Mesodermal cell (in vitro differentiated cells): ENCODE data around the gene TSPAN13.
A peak's percentile ranks its signal among the peaks of the same experiment; 100 is the strongest.

ENCODE experiments used
- H3K27ac ChIP-seq: 2 replicates; pipeline ENCODE4 v1.7.0; 2013; ENCODE audit warnings: mild to moderate bottlenecking, low read depth, low read length, moderate library complexity; ENCODE audit not compliant: severe bottlenecking
- H3K36me3 ChIP-seq: 2 replicates; pipeline ENCODE4 v1.7.1; 2013; ENCODE audit warnings: mild to moderate bottlenecking, low read length, moderate library complexity; ENCODE audit not compliant: control insufficient read depth, insufficient read depth
- H3K4me1 ChIP-seq: one replicate; pipeline ENCODE4 v1.7.1; 2013; ENCODE audit warnings: mild to moderate bottlenecking, low read length; ENCODE audit not compliant: insufficient read depth, control insufficient read depth, poor library complexity, severe bottlenecking
- H3K4me3 ChIP-seq: 2 replicates; pipeline ENCODE4 v1.7.0; 2013; ENCODE audit warnings: low read length, control low read depth, mild to moderate bottlenecking; ENCODE audit not compliant: insufficient read depth, poor library complexity, severe bottlenecking; ENCODE audit errors: extremely low read depth
- H3K9me3 ChIP-seq: 2 replicates; pipeline ENCODE4 v1.7.1; 2013; ENCODE audit warnings: mild to moderate bottlenecking, low read length, moderate library complexity; ENCODE audit not compliant: control insufficient read depth
- WGBS, 2 experiments: methylation state at CpG; one replicate each; pipeline ENCODE4 v1.1.5; 2013; ENCODE audit warnings: missing lambda C conversion rate in 2 of 2; ENCODE audit not compliant: insufficient coverage in 2 of 2; 5-methylcytosine and 5-hydroxymethylcytosine counted together

Gene TSPAN13

DNA sequence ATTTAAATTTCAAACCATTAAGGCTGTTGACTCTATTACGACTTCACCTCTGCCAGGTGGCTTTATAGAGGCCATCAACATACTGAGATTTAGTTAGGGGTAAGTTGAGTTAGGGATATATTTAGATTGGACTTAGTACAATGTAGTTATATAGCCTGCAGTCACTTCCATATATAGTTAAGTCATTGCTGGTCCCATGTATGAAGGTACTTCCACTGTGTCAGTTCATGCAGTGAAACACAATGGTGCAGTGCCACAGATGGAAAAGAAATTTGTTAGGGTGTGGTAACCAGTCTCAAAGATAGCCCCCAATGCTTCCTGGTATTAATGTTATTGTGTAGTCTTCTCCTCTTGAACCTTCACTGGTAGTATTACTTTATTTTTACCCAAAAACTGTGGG is 12.6 kb upstream of the TSPAN13 start:
- Histone ChIP-seq H3K4me1 (peaks cover 23% of the 10 kb centered on the region), H3K27ac (no peak overlapping the region), H3K36me3 (no peaks in the 10 kb centered on the region), H3K9me3 (no peaks in the 10 kb centered on the region), H3K4me3 (no peak overlapping the region)
- WGBS, 2 experiments = no CpG with 5 or more reads among the region's 1 CpG

DNA sequence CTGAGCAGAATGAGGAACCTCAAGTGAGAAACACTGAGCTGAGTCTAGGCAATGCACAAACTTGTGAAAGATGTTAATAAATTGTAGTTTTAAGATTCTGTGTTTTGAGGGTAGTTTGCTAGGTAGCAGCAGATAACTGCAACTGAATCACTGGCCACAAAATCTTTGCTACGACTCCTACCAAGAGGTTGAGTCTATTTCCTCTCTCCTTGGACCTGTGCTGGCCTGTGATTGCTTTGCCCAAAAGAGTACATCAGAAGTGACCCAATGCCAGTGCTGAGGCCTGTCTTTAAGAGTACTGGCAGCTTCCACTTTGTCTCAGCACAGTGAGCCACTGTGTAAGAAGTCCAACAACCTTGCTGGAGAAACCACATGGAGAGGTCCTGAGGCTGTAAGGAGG is 11.9 kb upstream of the TSPAN13 start:
- no peaks in the 10 kb centered on the region for H3K9me3 ChIP-seq
- peaks cover 23% of the 10 kb centered on the region for H3K4me1 ChIP-seq
- 82 to 100% methylated on average over 1 of the region's 1 CpG for WGBS, 2 experiments
- no peak overlapping the region for H3K27ac ChIP-seq
- H3K4me3 ChIP-seq = no peak overlapping the region
- no peaks in the 10 kb centered on the region for H3K36me3 ChIP-seq

GRCh38 chr7:16742547-16742946 is 11.0 kb upstream of the TSPAN13 start:
- Histone ChIP-seq H3K27ac (no peak overlapping the region), H3K9me3 (no peaks in the 10 kb centered on the region), H3K4me1 (peaks cover 23% of the 10 kb centered on the region), H3K4me3 (no peak overlapping the region), H3K36me3 (no peaks in the 10 kb centered on the region)
- WGBS, 2 experiments = 63 to 67% methylated on average over 1 to 3 of the region's 3 CpGs

GRCh38 chr7:16743236-16743635 is 10.3 kb upstream of the TSPAN13 start:
- H3K9me3 ChIP-seq = no peaks in the 10 kb centered on the region
- H3K36me3 ChIP-seq = no peaks in the 10 kb centered on the region
- peak overlapping the region; percentile 51 for H3K27ac ChIP-seq
- H3K4me1 ChIP-seq = peaks cover 23% of the 10 kb centered on the region
- no peak overlapping the region for H3K4me3 ChIP-seq
- no CpG with 5 or more reads among the region's 4 CpGs for WGBS, 2 experiments

DNA sequence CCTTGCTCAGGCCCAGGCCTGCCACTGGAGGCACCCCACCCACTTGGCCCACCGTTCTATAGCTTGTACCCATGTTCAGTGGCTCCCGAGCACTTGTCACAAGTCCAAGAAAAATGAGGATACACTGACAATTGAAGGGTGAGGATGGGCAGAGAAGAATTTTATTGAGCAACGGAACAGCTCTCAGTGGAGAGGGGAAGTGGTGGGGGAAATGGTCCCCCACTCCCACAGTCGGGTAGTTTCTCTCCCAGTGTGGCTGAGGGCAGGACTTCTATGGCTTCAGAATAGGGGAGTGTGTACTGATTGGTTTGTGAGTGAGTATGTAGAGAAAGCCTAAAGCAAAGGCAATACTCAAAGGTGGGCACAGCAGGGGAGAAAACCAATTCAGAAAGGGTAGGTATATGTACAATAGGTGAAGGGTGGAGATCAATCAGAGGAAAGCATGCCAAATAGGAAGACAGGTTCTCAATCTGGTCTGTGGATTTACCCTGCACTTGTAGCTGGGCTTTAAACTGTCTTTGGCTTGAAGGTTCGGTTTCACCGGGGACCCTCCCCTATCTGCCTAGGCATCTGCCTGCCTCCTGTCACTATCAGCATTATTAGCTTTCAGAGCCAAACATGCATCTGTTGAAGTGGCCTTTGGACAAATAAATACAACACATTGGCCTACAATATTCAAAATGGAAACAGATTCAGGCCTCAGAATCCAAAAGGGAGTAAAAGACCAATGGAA is 8.9 kb upstream of the TSPAN13 start:
- Histone ChIP-seq H3K4me3 (no peak overlapping the region), H3K36me3 (no peaks in the 10 kb centered on the region), H3K4me1 (peaks cover 23% of the 10 kb centered on the region), H3K9me3 (no peaks in the 10 kb centered on the region), H3K27ac (no peak overlapping the region)
- WGBS, 2 experiments = 85 to 90% methylated on average over 4 to 6 of the region's 6 CpGs

- peaks cover 19% of the 10 kb centered on the region for H3K4me1 ChIP-seq
- no peak overlapping the region for H3K27ac ChIP-seq
- H3K36me3 ChIP-seq = no peaks in the 10 kb centered on the region
- 40% methylated on average over 1 of the region's 2 CpGs; no CpG with 5 or more reads in 1 of the 2 experiments for WGBS, 2 experiments
- H3K4me3 ChIP-seq = no peak overlapping the region
- no peaks in the 10 kb centered on the region for H3K9me3 ChIP-seq
Measured at GRCh38 chr7:16745645-16746044, 7.9 kb upstream of the TSPAN13 start.

DNA sequence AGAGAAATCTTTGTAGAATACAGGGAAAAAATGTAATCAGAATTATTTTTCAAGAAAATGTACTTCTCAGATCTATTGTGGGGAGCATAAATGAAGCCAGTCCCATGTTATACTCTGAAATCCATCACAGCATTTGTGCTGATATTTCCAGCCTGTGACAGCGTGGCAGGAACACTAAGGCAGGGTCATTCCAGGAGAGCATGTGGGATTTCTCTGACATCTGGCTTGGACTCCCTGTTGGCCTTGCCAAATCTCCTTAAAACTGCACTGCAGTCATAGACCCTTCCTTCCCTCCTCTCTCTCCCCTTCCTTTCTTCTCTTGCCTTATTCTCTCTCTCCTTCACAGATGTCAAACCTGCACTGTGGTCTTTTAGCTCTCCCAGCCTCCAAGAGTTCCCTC is 6.5 kb upstream of the TSPAN13 start:
- Histone ChIP-seq H3K9me3 (no peaks in the 10 kb centered on the region), H3K27ac (no peak overlapping the region), H3K4me1 (peaks cover 12% of the 10 kb centered on the region), H3K36me3 (no peaks in the 10 kb centered on the region), H3K4me3 (no peak overlapping the region)
- WGBS, 2 experiments = 91 to 100% methylated on average over 1 of the region's 1 CpG

DNA sequence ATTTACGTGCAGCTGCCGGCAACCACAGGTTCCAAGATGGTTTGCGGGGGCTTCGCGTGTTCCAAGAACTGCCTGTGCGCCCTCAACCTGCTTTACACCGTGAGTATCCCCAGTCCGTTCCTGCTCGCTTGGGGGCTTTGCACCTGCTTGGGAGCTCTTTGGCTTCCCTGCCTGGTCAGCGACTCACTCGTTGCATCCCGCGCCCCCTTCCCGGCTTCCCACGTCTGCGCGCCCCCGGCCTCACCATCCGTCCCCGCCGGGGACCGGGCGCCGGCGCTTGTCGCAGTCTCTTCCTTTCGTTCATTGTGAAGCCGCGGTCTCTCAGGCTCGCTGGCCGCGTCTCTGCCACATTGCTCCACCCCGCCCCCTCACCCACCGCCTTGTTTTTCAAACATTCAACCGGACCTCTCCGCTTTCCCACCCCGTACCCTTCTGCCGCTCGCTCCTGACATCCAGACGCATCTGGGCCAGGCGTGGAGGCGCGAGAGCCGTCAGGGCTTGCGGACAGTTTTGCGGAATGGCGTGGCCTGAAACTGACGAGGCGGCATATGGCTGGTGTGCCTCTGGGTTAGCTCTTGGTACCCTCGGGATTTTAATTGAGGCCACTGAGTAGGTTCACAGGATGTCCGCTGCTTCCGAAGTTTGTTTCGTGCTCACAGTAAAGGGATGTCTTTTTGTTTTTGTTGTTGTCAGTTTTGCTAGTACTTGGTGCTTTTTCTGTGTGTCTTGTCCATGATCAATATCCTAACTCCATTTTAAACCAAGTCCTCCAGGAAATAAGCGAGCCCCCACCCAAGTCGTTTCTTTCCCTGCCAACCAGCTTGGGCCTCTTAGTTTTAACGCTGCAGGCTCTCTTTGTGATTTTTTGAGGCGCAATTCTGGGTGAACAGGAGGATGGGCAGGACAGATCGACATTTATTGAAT is 639 bp downstream of the TSPAN13 start:
- Histone ChIP-seq H3K4me1 (peaks cover 6% of the 10 kb centered on the region), H3K4me3 (peak overlapping the region; percentile 70), H3K36me3 (peaks cover 5% of the 10 kb centered on the region), H3K27ac (peak overlapping the region; percentile 77), H3K9me3 (no peaks in the 10 kb centered on the region)
- WGBS, 2 experiments = 0 to 2% methylated on average over 44 to 53 of the region's 58 CpGs

DNA sequence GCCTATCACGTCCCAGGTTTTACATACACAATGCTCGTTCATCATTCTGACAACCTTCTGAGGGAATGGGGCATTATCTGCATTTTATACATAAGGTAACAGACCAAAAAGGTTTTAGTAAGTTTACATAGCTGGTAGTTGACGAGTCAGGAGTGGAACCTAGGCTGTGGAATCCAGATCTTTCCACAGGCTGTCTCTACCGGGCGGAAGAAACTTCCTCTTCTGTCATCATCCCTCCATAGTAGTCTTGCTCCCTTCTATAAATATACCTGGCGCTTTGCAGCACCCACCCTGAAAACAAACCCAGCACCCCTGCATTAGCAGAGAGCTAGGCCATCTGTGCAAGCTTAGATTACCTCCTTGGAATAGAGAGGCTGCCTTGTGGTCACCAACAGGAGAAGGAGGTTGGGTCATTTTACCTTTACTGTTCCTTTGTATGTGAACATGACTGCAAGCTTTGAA is 1.3 kb downstream of the TSPAN13 start:
- no peaks in the 10 kb centered on the region for H3K9me3 ChIP-seq
- peaks cover 5% of the 10 kb centered on the region for H3K36me3 ChIP-seq
- peak overlapping the region; percentile 70 for H3K4me3 ChIP-seq
- H3K27ac ChIP-seq = no peak overlapping the region
- WGBS, 2 experiments = 55 to 70% methylated on average over 2 of the region's 6 CpGs
- H3K4me1 ChIP-seq = peaks cover 6% of the 10 kb centered on the region

DNA sequence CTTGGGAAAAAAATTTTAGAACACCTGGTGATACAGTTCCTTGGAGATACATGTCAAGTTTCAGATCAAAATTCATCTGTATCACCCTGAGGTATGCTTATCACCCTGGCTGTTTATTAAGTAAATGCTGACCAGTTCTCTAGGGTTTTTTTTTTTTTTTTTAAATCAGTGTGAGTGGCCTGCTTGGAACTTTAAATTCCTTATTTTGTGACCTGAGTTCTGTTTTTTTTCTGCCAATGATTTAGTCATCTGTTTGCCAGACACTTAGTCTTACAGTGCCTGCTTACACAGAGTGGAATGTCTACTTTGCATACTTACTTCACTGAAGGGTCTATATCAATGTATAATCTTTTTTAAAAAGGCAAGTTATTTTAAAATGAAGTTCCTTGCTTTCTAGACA is 1.8 kb downstream of the TSPAN13 start:
- Histone ChIP-seq H3K36me3 (peaks cover 5% of the 10 kb centered on the region), H3K9me3 (no peaks in the 10 kb centered on the region), H3K4me3 (peak overlapping the region; percentile 70), H3K4me1 (peaks cover 6% of the 10 kb centered on the region), H3K27ac (no peak overlapping the region)
